GM23338 (cell line): Measurements from ENCODE around the gene ARHGEF16. TPM values are rescaled to one million over a fixed set of nuclear protein-coding genes. Genes with fewer than 3 reads are reported as not detected.

Experiments
- ATAC-seq: fragments of 200-7000 bp; cut with Tn5 transposase; 3 replicates; pipeline ENCODE4 v1.9.1; 2020
- DNase-seq: peaks from one replicate; pipeline ENCODE4 v3.0.0-alpha.2; 2015; ENCODE audit warnings: low spot score
- H2AFZ ChIP-seq: fragments of 200-600 bp; sonication (generic); 2 replicates; pipeline ENCODE4 v1.8.0; 2016; ENCODE audit warnings: antibody characterized with exemption, mild to moderate bottlenecking, moderate library complexity
- H3F3A ChIP-seq: fragments of 200-600 bp; sonication (generic); replicated peaks from 2 replicates; pipeline ENCODE4 v1.8.0; 2017; ENCODE audit warnings: antibody characterized with exemption, mixed run types, low read depth
- H3K27ac ChIP-seq: fragments of 200-600 bp; sonication (generic); 2 replicates; pipeline ENCODE4 v1.6.1; 2016; ENCODE audit warnings: low read depth
- H3K27me3 ChIP-seq: fragments of 200-600 bp; sonication (generic); 2 replicates; pipeline ENCODE4 v1.8.0; 2016; ENCODE audit warnings: mild to moderate bottlenecking, mixed run types, moderate library complexity; ENCODE audit not compliant: insufficient read depth
- H3K36me3 ChIP-seq: fragments of 200-600 bp; sonication (generic); 2 replicates; pipeline ENCODE4 v1.8.0; 2016; ENCODE audit warnings: mild to moderate bottlenecking; ENCODE audit not compliant: insufficient read depth
- H3K4me1 ChIP-seq: fragments of 200-600 bp; sonication (generic); 2 replicates; pipeline ENCODE4 v1.8.0; 2016; ENCODE audit warnings: mild to moderate bottlenecking, moderate library complexity; ENCODE audit not compliant: insufficient read depth
- H3K4me2 ChIP-seq: fragments of 200-600 bp; sonication (generic); 2 replicates; pipeline ENCODE4 v1.7.1; 2017; ENCODE audit warnings: mixed run types
- H3K4me3 ChIP-seq: fragments of 200-600 bp; sonication (generic); 2 replicates; pipeline ENCODE4 v1.6.1; 2016; ENCODE audit warnings: mixed run types
- H3K79me2 ChIP-seq: fragments of 200-600 bp; sonication (generic); replicated peaks from 2 replicates; pipeline ENCODE4 v1.8.0; 2017; ENCODE audit warnings: mild to moderate bottlenecking; ENCODE audit not compliant: insufficient read depth
- H3K9me2 ChIP-seq: fragments of 200-600 bp; sonication (generic); 2 replicates; pipeline ENCODE4 v1.8.0; 2017; ENCODE audit not compliant: insufficient read depth
- H4K20me1 ChIP-seq: fragments of 200-600 bp; sonication (generic); replicated peaks from 2 replicates; pipeline ENCODE4 v1.8.0; 2017; ENCODE audit warnings: mild to moderate bottlenecking; ENCODE audit not compliant: insufficient read depth
- H3K27ac Mint-ChIP-seq: 2 replicates; pipeline ENCODE4 v1.8.0; 2020; ENCODE audit warnings: inconsistent platforms, mild to moderate bottlenecking, moderate library complexity, mixed read lengths
- H3K27me3 Mint-ChIP-seq: 3 replicates; pipeline ENCODE4 v1.8.0; 2022; ENCODE audit warnings: low read depth, mild to moderate bottlenecking, moderate library complexity, mixed read lengths, inconsistent platforms; ENCODE audit not compliant: insufficient read depth, poor library complexity
- H3K36me3 Mint-ChIP-seq: 3 replicates; pipeline ENCODE4 v1.8.0; 2021; ENCODE audit warnings: low read depth, mild to moderate bottlenecking, inconsistent platforms, moderate library complexity, mixed read lengths
- H3K4me1 Mint-ChIP-seq: 3 replicates; pipeline ENCODE4 v1.8.0; 2020; ENCODE audit warnings: mild to moderate bottlenecking, inconsistent platforms, mixed read lengths
- H3K4me3 Mint-ChIP-seq: 3 replicates; pipeline ENCODE4 v1.8.0; 2021; ENCODE audit warnings: moderate library complexity, mild to moderate bottlenecking, inconsistent platforms, mixed read lengths
- H3K9me3 Mint-ChIP-seq: 3 replicates; pipeline ENCODE4 v1.8.0; 2020; ENCODE audit warnings: moderate library complexity, mild to moderate bottlenecking, inconsistent platforms, mixed read lengths
- CREB1 ChIP-seq: fragments of 250-450 bp; sonication (Bioruptor Pico); IDR thresholded peaks from 2 replicates; pipeline ENCODE4 v1.5.0; 2020; ENCODE audit warnings: low read depth, mild to moderate bottlenecking, moderate library complexity
- ETS1 ChIP-seq: IDR thresholded peaks from 2 replicates; pipeline ENCODE4 v1.6.1; 2016; ENCODE audit warnings: antibody characterized with exemption
- EZH2 ChIP-seq: fragments of 200-600 bp; sonication (generic); IDR thresholded peaks from one replicate; pipeline ENCODE4 v1.8.0; 2017; ENCODE audit warnings: antibody characterized with exemption, mild to moderate bottlenecking, low read depth; ENCODE audit not compliant: unreplicated experiment
- EZH2phosphoT487 ChIP-seq: fragments of 200-600 bp; sonication (generic); IDR thresholded peaks from one replicate; pipeline ENCODE4 v1.8.1; 2018; ENCODE audit warnings: antibody characterized with exemption; ENCODE audit not compliant: unreplicated experiment
- NANOG ChIP-seq: IDR thresholded peaks from 2 replicates; pipeline ENCODE4 v1.6.1; 2016; ENCODE audit warnings: antibody characterized with exemption, borderline replicate concordance
- STAT1 ChIP-seq: IDR thresholded peaks from one replicate; pipeline ENCODE4 v1.6.1; 2016; ENCODE audit warnings: antibody characterized with exemption; ENCODE audit not compliant: unreplicated experiment
- ZNF331 ChIP-seq: fragments of 250-450 bp; sonication (Bioruptor Pico); IDR thresholded peaks from 2 replicates; pipeline ENCODE4 v1.5.0; 2020; ENCODE audit warnings: low read depth, mild to moderate bottlenecking, moderate library complexity
- ZNF462 ChIP-seq: fragments of 250-450 bp; sonication (Bioruptor Pico); IDR thresholded peaks from 2 replicates; pipeline ENCODE4 v1.5.0; 2020; ENCODE audit warnings: mild to moderate bottlenecking, moderate library complexity
- polyA plus RNA-seq: library from polyadenylated mRNA; unstranded; fragments of >200 nt; fragmentation: Nextera tagmentation; extraction: Ambion mirVana; gene quantifications from 2 replicates; pipeline ENCODE4 v1.2.1, GENCODE V29; 2016
- total RNA-seq: library from RNA; depleted of rRNA; stranded (reverse); fragments of >200 nt; shearing (Covaris generic); gene quantifications from 2 replicates; pipeline ENCODE4 v1.2.3, GENCODE V29; 2014

The ARHGEF16 gene
- total and polyA plus RNA-seq, 2 experiments from 2014 or later = 12.2 to 29.3 TPM

GRCh38 chr1:3422638-3423037 lies 31.8 kb upstream of the ARHGEF16 start (continued):
- TF ChIP-seq ZNF462 (CRISPR knock-in tag) (no peak), ETS1 (no peak), STAT1 (no peak), NANOG (no peak), CREB1 (CRISPR knock-in tag) (no peak), ZNF331 (CRISPR knock-in tag) (no peak), EZH2phosphoT487 (no peak), EZH2 (no peak)

GRCh38 chr1:3423245-3423829 lies 31.1 kb upstream of the ARHGEF16 start:
- H2AFZ ChIP-seq = no peak overlapping the region
- H3K4me3 ChIP-seq = no peak overlapping the region
- Mint-ChIP-seq H3K27ac (no peak overlapping the region), H3K9me3 (no peaks in the 10 kb centered on the region), H3K36me3 (no peaks in the 10 kb centered on the region; the same call in 2 of the 3 replicates), H3K27me3 (peaks cover 3% of the 10 kb centered on the region), H3K4me1 (no peaks in the 10 kb centered on the region; the same call in 2 of the 3 replicates), H3K4me3 (no peak overlapping the region)
- H4K20me1 ChIP-seq = no peaks in the 10 kb centered on the region
- no peak overlapping the region for H3K27ac ChIP-seq
- H3K4me1 ChIP-seq = no peaks in the 10 kb centered on the region
- DNase-seq = no peak
- H3K36me3 ChIP-seq = no peaks in the 10 kb centered on the region
- no peak overlapping the region for H3K4me2 ChIP-seq
- no peak for ATAC-seq
- no peaks in the 10 kb centered on the region for H3F3A ChIP-seq
- H3K27me3 ChIP-seq = no peaks in the 10 kb centered on the region
- H3K9me2 ChIP-seq = no peaks in the 10 kb centered on the region
- H3K79me2 ChIP-seq = no peaks in the 10 kb centered on the region
- TF ChIP-seq EZH2phosphoT487 (no peak), STAT1 (no peak), ZNF462 (CRISPR knock-in tag) (no peak), CREB1 (CRISPR knock-in tag) (no peak)
